Measurements from ENCODE around the gene RAB8B. TPM values are rescaled to one million over a fixed set of nuclear protein-coding genes. Genes with fewer than 3 reads are reported as not detected.
A peak's percentile ranks its signal among the peaks of the same experiment; 100 is the strongest.

RAB8B gene
- total and polyA plus RNA-seq, 3 donors from 2014 or later: 19.3 to 38.7 (median 20.8) TPM

DNA sequence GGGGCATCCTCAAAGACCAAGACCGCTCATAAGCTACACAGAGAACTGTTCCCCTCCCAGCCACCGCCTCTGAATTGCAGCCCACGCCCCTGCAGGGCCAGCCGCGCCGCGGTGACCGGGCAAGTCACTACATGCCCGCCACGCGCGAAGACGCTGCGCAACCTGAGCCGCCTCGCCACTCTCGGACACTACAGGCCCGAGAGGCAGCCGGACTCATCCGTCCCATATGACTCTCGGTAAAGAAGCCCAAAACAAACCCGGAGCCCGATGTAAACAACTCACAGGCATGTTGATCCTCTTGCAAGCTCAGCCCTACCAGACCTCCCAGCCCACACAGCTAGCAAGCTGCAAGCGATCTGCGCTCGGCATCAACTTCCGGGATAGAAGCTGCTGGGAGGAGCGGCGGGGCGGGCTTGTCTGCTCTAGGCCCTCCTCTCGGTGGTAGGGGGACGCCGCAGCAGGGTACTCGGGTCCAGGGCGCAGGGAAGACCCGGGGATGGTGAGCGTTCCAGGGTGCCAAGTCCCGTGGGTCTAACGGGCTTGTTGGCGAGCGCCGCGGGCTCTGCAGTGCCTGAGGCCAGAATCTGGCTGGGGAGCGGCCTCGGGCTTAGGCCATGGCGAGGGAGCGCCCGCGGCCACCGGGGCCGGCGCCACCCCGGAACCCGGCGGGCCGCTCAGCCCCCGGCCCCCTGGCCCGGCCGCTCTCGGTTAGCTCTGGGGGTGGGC lies 32.1 kb upstream of the RAB8B start, which contains the start of gene RPS27L:
Gene RPS27L (minus strand): TSS at position 360 of the 726 bp plus-strand sequence. CDS start 72 bp downstream, at position 288.
- peak within 1 kb of the TSS; percentile 94 to 95 for H3K4me3 ChIP-seq
- H3K9me3 ChIP-seq: no peaks in the 10 kb centered on the region
- H3K27me3 ChIP-seq: no peaks in the 10 kb centered on the region
- 1 to 2% methylated on average over 24 to 60 of the region's 60 CpGs for WGBS, 2 donors
- peak; percentile 96 for DNase-seq
- H3K4me1 ChIP-seq: peaks cover 5% of the 10 kb centered on the region
- peak; percentile 46 for TF ChIP-seq POLR2A (IDR thresholded peaks at IDR 0.05)
- TF ChIP-seq, protein P1, sequence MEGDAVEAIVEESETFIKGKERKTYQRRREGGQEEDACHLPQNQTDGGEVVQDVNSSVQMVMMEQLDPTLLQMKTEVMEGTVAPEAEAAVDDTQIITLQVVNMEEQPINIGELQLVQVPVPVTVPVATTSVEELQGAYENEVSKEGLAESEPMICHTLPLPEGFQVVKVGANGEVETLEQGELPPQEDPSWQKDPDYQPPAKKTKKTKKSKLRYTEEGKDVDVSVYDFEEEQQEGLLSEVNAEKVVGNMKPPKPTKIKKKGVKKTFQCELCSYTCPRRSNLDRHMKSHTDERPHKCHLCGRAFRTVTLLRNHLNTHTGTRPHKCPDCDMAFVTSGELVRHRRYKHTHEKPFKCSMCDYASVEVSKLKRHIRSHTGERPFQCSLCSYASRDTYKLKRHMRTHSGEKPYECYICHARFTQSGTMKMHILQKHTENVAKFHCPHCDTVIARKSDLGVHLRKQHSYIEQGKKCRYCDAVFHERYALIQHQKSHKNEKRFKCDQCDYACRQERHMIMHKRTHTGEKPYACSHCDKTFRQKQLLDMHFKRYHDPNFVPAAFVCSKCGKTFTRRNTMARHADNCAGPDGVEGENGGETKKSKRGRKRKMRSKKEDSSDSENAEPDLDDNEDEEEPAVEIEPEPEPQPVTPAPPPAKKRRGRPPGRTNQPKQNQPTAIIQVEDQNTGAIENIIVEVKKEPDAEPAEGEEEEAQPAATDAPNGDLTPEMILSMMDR (IDR thresholded peaks at IDR 0.05): no peak
- H3K27ac ChIP-seq: peak within 1 kb of the TSS; percentile 96 to 99
- intact Hi-C loops (cut with DNase I; ENCODE audit: low total_unique reads): no loop called here
- no peaks in the 10 kb centered on the region for H3K36me3 ChIP-seq (ENCODE audit: low read depth, missing control alignments)

- H3K4me1 ChIP-seq: peaks cover 5% of the 10 kb centered on the region
- no peaks in the 10 kb centered on the region for H3K36me3 ChIP-seq (ENCODE audit: low read depth, missing control alignments)
- no peaks in the 10 kb centered on the region for H3K27me3 ChIP-seq
- DNase-seq: peak; percentile 81
- H3K9me3 ChIP-seq: no peaks in the 10 kb centered on the region
- intact Hi-C loops (cut with DNase I; ENCODE audit: low total_unique reads): no loop called here
- H3K4me3 ChIP-seq: peak overlapping the region; percentile 94 to 95
- TF ChIP-seq POLR2A (IDR thresholded peaks at IDR 0.05): no peak
- TF ChIP-seq, protein P1 (IDR thresholded peaks at IDR 0.05): no peak
- 2 to 3% methylated on average over 18 of the region's 18 CpGs for WGBS, 2 donors
- peak overlapping the region; percentile 96 to 99 for H3K27ac ChIP-seq
Measured at GRCh38 chr15:63157891-63158431, 31.4 kb upstream of the RAB8B start.

- Histone ChIP-seq H3K27me3 (no peaks in the 10 kb centered on the region), H3K9me3 (no peaks in the 10 kb centered on the region), H3K27ac (no peak overlapping the region), H3K4me1 (peaks cover 5% of the 10 kb centered on the region), H3K36me3 (ENCODE audit: low read depth, missing control alignments) (no peaks in the 10 kb centered on the region), H3K4me3 (no peak overlapping the region)
- TF ChIP-seq, protein P1 (IDR thresholded peaks at IDR 0.05): no peak
- no peak for TF ChIP-seq POLR2A (IDR thresholded peaks at IDR 0.05)
- no peak for DNase-seq
- intact Hi-C loops (cut with DNase I; ENCODE audit: low total_unique reads): no loop called here
Measured at GRCh38 chr15:63160638-63161037, 28.8 kb upstream of the RAB8B start.

DNA sequence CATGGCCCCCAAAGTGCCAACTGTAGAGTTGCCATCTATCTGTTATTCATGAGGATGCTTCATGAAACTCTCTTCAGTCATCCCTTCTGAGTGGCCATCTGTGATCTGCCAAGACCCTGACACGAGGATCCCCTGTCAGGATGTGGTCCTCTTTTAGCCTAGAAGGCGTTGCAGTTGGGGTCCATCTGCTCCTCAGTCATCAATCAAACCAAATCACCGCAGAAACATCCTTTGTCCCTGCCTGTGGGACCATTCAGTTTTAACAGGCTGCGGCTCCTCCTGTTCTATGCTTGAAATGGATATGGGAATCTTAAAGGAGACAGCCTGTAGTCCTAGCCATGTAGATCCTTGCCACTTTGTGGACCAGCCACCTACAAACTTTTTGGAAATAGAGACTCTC lies 26.2 kb upstream of the RAB8B start:
- Histone ChIP-seq H3K4me3 (no peak overlapping the region), H3K9me3 (no peaks in the 10 kb centered on the region), H3K27ac (no peak overlapping the region), H3K4me1 (no peaks in the 10 kb centered on the region), H3K36me3 (ENCODE audit: low read depth, missing control alignments) (no peaks in the 10 kb centered on the region), H3K27me3 (no peaks in the 10 kb centered on the region)
- WGBS, 2 donors: 84 to 93% methylated on average over 4 of the region's 4 CpGs
- TF ChIP-seq, protein P1 (IDR thresholded peaks at IDR 0.05): no peak
- no peak for TF ChIP-seq POLR2A (IDR thresholded peaks at IDR 0.05)
- no peak for DNase-seq
- intact Hi-C loops (cut with DNase I; ENCODE audit: low total_unique reads): no loop called here

All from testis (tissue), 3 donors.